GM21447 (cell line): Measurements from ENCODE around the gene SEMA6D.
"Not testable (repeated sequence)": the region's sequence is repeated elsewhere in the genome, so short reads cannot be mapped to it uniquely, and the experiment has no call there.

Source experiments
- ATAC-seq: cut with Tn5 transposase; IDR thresholded peaks from one replicate; pipeline ENCODE4 v1.9.1; 2021; ENCODE audit not compliant: unreplicated experiment

The SEMA6D gene

DNA sequence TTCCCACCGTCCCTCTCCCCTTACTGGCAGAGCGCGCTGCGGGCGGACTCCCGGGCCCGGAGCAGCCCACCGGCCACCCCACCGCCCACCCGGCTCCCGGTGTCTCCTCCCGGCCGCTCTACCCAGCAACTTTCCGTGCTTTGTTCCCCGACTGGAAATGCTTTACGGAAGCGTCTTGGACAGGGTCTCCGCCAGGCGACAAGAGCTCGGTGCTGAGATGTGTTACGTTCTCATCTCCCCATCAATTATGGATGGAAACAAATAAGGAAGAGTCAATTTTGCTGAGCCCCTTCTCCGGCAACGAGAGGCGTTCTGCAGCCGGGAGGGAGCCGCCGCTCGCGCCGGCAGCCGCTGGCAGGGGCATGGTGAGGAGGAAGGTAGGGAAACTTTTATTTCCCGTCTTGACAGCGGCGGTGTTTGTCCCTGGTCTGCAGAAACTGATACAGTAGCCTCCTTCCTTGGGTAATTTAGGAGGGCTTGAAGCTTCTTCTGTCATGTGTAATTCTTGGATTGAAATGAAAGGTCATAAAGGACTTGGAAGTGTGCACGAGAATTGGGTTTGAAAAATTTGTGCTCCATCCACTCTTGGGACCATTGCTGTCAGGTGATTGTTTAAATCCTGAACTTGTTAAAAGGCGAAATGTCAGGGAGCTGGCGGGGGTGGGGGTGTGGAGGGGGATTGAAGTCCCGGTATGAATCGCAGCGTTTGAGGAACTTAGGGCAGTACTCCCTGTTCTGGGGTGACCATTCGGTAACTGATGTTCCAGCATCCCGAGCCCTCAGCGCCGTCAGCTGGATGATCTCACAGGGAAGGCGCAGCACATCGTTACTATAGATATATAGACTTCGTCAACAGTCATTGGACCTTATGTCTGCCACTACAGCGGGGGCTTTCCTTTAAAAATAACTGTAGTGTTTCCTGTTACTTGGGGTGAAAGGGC is 1.5 kb downstream of the SEMA6D start:
- ATAC-seq, result no peak

DNA sequence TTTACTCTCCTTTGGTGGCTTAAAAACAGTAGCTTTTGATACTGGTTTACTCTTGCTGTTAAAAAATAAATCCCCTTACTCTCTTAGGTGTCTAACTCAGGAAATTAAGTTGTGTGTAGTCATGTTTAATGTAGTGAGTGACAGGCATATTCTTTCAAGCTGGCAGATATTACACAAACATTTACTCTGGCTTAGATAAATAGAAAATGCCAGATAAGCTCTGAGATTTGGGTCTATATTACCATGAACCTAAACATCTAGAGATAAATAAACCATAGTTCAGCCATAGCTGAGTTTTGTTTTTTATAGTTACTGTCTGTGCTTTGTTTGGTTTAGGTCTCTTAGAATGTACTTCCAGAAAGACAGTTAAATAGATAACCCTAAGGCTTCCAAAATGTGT is 2.4 kb downstream of the SEMA6D start:
- no peak for ATAC-seq

DNA sequence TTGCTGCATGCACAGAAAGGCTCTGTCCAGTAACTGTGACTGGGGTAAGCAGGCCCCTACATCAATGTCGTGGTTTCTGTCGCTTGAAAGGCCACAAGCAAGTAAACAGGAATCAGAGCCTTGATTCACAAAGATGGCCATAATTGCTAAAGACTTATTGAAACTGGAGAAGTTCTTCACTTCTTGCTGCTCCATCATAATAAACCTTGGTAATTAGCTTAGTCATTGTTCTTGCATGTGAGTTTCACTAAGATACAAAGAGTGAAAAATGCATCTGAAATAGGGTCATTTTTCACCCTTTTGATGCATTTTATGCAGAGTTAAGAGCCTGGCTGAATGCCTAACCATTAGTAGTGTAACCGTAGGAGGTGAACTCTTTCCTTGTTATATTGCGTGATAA is 3.2 kb downstream of the SEMA6D start:
- no peak for ATAC-seq

DNA sequence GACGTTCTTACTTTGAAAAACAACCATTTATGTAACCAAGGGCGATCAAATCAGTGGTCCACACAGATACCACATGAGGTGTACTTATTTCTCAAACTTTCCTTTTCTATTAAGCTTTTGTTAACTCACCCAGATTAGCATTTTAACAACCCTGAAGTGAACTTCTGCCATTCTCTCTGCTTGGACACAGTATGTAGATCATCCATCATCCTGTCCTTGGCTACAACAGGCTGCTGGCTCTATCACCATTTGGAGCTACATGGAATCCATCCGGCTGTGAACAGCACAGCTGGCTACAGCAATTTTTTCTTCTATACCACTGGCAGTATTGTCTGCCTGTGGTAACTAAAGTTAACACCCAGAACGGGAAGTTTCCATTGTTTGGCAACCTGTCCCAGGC is 4.4 kb downstream of the SEMA6D start:
- no peak for ATAC-seq

DNA sequence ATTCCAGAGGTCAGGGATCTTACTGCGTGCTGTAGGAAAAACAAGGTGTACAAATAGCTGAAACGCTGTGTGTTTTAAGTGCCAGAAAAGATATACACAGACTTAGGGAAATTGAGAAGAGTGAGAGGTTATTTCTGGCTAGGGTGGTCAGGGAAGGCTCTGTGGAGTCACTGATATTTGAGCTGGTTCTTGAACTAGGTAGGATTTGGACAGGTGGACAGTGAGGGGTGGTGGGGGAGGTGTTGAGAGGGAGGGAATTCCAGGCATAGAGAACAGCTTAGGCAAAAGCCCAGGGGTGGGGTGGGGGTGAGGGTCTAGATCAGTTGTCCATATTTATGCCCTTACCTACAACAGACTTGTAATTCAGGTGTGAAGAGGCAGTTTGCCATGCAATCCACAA is 7.0 kb downstream of the SEMA6D start:
- ATAC-seq, result no peak

DNA sequence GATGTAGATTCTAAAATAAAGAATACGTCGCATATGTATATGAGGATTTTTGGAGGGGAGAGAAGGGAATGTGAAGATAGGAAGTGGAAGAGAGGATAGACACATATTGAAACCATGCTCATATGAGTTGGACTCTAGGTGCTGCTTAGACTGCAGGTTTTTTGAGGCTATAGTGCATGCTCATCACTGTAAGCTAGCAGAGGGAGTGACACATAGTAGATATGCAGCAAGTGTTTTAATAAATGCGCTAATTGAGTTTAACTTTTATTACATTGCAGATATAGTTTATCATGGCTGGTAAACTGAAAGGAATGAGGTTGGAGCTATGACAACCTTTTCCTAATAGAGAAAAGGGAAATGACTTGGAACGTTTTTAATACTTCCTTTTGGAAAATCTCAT is 7.7 kb downstream of the SEMA6D start:
- no peak for ATAC-seq

DNA sequence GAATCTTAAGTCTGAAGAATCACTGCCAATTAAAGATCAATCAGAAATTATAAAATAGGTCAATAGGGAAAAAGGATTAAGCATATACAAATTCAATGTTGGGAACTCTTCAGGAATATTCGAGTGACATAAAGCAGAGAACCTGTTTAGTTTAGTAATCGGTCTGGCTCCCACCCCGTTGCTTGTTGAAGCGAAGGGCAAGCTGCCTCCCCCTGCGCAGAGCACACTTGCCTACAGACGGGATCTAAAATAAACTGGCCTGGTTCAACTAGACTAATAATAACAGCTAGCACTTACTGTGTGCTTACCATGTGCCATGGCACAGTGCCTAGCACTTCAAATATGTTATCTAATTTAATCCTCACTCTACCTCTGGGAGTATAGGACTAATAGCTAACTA is 8.6 kb downstream of the SEMA6D start:
- ATAC-seq, result no peak

DNA sequence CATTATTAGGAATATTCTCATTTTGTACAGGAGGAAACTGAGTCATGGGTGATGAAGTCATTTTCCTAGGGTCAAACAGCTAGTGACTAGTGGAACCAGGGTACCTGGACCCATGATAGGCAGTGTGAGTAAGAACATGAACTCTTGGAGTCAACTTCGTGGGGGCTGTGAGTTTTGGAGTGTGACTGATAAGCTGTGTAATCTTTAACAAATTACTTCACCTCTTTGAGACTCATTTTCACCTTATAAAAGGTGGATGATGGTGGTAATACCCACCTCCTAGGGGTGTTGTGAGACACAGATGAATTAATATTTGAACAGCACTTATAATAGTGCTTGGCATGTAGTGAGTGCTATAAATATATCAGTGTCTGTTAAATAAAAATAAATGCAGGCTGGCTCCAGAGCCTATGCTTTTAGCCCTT is 9.1 kb downstream of the SEMA6D start:
- no peak for ATAC-seq

DNA sequence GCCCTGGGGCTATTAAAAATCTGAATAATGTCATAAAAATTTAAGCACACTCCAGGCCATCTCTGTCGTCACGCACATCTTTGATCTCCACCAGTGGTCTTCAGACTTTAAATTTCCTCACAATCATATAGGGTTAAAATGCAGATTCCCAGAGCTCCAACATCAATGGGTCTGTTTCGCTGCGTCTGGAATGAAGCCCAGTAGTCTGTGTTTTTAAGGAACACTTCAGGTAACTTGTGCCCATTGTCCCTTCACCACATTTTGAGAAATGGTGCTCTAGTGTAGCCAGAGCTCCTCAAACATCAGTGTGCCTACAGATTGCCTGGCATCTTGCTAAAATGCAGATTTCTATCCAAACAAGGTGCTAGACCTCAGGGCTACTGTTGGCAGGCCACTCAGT is 9.8 kb downstream of the SEMA6D start:
- ATAC-seq, result no peak

DNA sequence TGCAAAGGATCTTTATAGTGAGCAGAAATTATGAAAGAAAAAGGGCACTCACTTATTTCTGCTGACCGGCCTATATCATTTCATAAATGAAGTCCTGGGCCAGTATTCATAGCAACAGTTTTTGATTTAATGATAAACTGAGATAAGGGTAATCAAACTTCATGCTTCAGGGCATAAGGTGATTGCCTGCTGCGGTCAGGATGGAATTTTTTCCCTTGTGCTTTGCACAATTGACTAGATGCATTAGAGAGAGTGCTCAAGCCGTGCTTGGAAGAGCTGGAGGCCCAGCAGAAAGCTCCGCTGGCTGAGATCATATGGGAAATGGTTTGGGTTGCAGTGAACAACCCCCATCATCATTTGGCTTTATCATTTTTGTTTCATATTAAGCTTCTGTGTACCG is 10.4 kb downstream of the SEMA6D start:
- ATAC-seq, result no peak

DNA sequence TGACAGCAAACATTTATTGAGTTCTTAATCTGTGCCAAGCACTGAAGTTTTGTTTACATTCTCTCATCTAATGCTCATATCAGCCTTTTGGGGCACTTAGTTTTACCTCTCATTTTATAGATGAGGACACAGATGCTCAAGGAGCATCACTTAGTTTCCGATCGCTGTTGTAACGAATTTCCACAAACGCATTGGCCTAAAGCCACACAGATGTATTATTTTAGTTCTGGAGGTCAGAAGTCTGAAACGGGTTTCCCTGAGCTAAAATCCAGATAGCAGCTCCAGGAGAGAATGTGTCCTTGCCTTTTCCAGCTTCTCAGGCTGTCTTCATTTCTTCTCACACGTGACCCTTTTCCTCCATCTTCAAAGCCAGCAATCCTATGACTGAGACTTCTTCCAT is 11.1 kb downstream of the SEMA6D start:
- no peak for ATAC-seq

DNA sequence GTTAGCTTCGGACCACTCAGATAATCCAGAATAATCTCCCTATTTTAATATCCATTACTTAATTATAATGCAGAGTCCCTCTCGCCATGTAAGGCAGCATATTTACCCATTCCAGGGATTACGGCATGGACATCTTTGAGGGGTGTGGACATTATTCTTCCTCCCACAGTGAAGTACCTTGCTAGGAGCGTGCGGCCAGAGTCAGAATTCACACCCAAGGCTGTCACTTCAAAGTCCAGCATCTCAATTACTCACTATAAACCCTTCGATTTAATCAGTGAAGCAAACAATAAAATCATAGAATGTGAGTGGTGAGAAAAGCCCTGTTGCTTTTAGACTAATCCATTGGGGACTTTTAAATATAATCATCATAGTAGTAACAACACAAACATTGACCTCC is 11.6 kb downstream of the SEMA6D start:
- no peak for ATAC-seq

DNA sequence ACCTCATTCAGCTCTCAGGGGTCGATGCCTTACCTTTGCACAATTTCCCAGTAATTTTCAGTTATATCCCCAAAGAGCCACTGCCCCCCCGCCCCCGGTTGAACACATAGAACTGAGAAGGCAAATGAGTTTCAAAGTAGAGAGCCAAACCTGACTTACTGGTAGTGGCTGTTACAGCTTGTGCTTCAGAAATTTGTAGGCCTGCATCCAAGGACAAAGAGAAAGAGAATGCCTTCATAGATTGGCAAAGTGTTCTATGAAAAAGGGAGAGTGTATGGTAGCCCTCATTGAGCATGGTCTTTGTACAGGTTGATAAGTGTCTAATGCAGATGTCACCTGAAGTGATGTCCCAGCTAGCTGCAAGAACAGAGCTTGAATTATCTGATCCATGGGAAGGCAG is 13.9 kb downstream of the SEMA6D start:
- ATAC-seq, result no peak

DNA sequence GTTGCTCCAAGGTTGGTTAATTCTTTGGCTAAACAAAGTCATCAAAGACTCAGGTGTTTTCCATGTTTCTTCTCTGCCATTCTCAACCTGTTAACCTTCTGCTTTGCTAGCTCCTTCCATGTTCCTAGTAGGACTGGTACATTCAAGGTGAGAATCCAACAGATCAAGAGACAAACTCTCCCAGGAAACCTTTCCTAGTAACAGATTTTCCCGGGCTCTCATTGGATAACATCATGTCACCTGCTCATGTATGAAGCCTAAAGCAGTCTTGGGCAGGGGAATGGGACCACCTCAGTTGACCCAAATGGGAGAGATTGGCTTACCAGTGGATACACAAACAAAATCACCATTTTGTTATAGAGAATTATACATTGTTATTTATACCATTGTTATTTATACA is 14.9 kb downstream of the SEMA6D start:
- ATAC-seq, result no peak

DNA sequence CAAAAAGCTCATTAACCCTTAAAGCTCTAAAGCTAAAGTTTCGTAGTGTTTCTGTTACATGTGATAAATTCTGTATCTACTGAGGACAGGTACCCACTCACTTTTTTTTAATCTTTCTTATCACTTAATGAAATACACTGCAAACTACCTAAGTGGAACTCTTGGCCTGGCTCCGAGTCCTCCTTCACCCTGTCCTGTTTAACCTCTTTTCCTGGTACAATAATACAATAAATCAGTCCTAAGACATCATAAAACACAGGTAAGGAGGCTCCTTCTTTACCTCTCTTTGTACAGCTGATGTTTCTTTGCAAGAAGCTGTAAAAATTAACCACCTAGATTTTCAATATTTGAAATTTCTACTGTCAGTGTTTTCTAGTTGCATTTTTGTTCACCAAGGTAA is 15.8 kb downstream of the SEMA6D start:
- no peak for ATAC-seq

DNA sequence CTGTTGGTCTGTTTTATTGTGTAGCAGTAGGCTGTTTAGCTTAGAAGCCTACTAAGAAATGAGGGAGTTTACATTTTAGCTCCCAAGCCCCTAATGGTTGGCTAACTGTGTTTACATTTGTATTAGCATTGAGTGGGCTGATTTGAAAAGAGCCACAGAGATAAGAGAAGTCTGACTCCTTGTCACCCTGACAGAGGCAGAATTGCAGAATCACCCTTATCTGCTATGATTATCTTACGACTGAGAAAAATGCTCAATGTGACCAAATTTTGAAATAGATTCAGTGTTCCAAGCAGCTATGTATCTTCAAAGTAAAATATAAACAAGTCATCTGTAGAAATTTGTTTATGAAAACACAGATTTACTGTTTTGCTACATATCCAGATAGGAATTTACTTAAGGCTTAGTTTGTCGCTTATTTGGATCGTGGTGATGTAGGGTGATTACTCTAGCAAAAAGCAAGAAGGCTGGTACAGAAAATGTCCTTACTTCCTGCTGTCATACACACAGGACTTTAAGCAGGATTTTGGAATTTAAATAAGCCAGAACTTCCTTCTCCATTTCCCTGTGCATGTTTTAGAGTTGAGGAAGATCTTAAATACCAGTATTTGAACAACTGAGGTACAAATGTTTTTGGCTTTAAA is 19.0 kb downstream of the SEMA6D start:
- no peak for ATAC-seq

DNA sequence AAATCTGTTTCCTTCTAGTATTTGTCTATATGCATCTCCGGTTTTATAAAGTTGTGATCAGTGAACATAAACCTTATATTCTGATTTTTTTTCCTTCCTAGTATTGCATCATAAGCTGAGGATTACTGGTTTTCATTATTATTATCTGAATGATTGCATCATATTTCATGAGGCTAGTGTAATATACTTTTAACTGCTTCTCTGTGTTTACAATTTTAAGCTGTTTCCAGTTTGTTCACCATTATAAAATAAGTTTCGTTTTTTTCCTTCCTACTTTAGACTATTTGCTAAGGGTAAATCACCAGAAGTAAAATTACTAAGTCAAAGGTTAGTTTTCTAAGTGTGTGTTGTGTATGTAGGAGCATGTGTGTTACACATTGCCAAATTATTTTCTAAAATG is 20.2 kb downstream of the SEMA6D start:
- no peak for ATAC-seq

DNA sequence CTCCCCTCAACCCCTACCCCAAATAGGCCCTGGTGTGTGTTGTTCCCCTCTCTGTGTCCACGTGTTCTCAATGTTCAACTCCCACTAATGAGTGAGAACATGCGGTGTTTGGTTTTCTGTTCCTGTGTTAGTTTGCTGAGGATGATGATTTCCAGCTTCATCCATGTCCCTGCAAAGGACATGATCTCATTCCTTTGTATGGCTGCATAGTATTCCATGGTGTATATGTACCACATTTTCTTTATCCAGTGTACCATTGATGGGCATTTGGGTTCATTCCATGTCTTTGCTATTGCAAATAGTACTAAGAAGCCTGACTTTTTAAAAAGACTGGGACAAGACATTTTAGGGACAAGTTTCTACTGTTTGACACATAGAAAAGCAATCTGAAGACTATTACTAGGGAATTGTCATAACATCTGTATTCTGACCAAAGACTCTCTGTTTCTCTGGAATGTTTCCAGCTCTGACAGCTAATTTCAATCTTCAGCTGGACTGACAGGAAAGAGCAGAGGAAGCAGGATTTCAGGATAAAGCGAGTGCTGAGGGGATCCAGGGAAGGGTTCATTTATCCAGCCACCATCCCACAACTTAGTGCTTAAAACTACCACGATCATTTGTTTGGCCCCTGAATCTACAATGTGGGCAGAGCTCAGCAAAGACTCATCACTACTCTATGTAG is 21.0 kb downstream of the SEMA6D start:
- ATAC-seq, result not testable (repeated sequence)

DNA sequence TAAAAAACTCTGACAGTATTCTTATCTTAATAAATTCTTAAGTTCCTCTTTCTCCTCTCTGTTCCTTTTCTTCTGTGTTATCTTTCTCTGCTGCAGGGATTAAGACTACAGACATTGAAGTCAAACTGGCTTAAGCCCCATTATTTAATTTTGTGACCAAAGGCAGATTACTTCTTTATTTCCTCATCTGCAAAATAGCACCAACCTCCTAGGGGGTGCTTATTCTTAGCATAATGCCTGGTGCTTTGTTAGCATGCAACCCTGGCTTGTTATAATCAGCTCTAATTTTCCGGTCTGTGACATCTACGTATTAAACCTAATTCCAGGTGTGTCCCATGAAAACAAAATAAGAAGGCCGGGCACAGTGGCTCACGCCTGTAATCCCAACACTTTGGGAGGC is 23.8 kb downstream of the SEMA6D start:
- no peak for ATAC-seq

DNA sequence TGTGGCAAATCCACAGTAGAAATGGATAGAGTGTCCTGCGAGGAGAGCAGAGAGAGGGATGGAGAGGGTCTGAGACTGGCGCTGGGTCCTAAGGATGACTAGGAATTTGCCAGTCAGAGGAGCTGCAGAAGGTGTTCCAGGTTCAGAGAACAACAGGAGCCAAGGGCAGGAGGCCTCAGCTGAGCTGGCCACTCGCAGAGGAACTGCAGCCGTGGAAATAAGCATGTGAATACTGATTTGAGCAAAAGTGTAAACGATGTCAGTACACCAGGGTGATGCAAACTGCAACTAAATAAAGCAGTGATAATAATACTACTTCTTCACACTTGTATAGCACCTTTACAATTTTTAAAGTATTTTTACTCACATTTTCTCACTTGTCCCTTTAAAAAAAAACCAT is 24.6 kb downstream of the SEMA6D start:
- no peak for ATAC-seq

DNA sequence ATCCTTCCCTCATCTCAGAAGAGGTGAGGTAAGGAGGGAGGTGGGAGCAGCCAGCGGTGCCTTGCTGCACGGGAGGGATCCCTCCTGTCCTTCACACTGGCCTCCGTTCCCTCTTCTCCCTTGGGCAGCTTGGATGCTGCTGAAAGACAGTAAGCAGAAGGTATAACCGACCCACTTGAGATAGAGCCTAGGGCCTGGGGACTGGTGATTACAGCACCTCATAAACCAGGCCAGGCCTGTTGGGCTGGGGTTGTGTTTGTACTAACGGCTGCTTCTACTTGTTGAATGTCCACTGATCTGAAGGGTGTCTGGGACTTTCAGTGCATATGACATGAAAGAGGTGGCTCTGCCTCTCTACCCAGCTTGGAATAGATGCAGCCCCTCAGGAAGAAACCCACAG is 25.0 kb downstream of the SEMA6D start:
- ATAC-seq, result no peak

DNA sequence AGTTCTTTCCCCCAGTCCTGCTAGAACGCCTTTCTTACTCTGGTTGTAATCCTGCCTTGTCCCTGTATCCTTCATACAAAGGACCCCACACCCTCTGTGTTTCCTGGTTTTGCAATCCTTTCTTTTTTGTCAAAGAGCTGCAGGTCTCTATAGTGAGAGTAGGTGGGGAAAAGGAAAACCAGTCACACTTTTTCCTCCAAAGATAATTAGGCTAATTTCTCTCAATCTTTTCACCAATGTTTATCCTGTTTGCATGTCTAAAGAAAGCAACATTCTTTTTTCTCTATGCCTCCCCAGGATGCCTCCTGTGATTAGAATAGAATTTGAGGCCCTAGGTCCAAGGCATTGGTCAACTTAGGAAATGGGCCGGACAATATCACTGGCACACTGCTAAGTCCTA is 25.4 kb downstream of the SEMA6D start:
- no peak for ATAC-seq
